HG03342 (cell line): ENCODE results near the gene CTSF.
"Not testable (repeated sequence)": the region's sequence is repeated elsewhere in the genome, so short reads cannot be mapped to it uniquely, and the experiment has no call there.

ENCODE experiments used
- ATAC-seq: cut with Tn5 transposase; IDR thresholded peaks from one replicate; pipeline ENCODE4 v1.9.1; 2021; ENCODE audit warnings: mild to moderate bottlenecking, moderate library complexity; ENCODE audit not compliant: unreplicated experiment

CTSF gene

DNA sequence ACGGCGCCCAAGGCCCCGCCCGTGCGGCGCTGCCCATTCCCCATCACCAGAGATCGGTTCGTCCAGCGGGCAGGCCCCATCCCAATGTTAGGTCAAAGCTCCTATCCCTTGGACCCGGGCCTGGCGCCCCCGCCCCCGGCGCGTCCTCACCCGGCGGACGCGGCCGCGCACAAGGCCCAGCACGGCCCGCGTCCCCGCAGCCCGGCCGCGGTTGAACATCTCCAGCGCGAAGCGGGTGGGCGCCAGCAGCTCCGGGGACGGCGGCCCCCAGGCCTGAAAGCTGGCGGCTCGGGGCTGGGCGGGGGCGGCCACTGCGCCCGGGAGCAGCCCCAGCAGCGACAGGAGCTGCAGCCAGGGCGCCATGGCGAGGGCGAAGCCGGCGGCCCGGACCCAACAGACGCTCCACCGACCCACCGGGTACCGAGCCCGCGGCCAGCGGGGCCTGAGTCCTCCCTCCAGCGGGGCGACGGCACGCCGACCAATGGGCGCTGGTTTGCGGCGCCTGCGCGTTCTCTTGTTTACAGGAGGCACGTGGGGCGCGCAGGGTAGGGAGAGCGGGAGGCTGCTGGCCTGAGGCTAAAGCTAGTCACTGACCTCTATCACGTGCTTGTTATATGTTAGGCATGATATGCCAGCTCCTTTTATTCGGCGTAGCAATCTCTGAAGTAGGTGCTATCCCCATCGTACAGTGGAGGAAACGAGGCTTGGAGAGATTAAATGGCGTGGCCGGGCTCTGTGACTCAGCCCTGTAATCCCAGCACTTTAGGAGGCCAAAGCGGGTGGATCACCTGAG, at the start of gene CTSF:
TSS of gene CTSF (minus strand) at position 483 of the 793 bp plus-strand sequence. CDS start at position 363, 120 bp downstream.
- ATAC-seq = no peak

GRCh38 chr11:66617155-66617834, 48.9 kb upstream of the CTSF start:
- ATAC-seq = no peak

GRCh38 chr11:66616379-66617154, 48.2 kb upstream of the CTSF start, which contains the start of gene RBM14:
TSS of gene RBM14 (plus strand) at chr11:66616630. CDS start at chr11:66616721, 91 bp downstream.
- ATAC-seq = peak; percentile 84

DNA sequence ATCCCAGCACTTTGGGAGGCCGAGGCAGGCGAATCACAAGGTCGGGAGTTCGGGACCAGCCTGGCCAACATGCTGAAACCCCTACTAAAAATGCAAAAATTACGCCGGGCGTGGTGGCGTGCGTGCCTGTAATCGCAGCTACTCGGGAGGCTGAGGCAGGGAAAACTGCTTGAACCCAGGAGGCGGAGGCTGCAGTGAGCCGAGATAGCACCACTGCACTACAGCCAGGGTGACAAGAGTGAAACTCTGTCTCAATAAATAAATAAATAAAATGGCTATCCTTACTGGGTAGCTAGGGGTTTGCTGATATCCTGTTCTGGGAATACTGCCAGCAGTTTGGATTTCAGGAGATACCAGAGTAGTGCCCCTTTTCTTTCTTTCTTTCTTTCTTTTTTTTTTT, 45.7 kb upstream of the CTSF start:
- ATAC-seq = no peak

GRCh38 chr11:66612458-66612857, 44.1 kb upstream of the CTSF start:
- ATAC-seq = no peak

DNA sequence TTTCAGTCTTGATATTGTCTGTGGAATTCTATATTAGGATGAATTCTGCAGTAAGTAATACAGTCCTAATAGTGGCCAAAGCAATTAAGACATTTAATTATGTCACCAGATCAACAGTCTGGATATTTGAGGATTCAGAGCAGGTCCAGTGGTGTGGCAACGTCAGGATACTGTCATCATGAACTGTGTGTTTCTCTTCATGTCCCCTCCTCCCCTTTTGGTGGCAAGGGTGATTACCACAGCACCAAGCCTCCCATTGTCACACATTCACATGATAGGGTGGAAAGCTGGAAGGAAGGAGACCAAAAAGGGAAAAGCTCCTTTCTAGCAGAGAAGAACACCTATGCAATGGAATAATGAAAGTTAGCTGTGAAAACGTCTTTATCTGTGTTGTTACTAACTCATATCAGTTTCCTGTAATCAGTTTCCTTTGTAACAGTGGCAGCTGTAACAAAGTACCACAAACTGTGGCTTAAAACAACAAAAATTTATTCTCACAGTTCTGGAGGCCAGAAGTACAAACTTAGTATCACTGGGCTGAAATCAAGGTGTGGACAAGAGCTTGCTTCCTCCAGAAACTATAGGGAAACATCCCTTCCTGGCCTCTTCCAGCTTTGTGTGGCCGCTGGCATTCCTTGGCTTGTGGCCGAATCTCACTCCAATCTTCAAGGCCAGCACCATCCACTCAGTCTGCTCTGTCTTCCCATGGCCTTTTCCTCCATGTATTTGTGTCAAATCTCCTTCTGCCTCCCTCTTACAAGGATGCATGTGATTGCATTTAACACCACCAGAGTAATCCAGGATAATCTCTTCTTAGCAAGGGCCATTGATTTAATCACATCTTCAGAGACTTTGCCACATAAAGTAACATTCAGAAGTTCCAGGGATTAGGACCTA, 41.6 kb upstream of the CTSF start:
- ATAC-seq = no peak

- no peak for ATAC-seq
These were observed 38.9 kb upstream of the CTSF start for GRCh38 chr11:66607126-66607834.

GRCh38 chr11:66606608-66607007, 38.2 kb upstream of the CTSF start:
- not testable (repeated sequence) for ATAC-seq

DNA sequence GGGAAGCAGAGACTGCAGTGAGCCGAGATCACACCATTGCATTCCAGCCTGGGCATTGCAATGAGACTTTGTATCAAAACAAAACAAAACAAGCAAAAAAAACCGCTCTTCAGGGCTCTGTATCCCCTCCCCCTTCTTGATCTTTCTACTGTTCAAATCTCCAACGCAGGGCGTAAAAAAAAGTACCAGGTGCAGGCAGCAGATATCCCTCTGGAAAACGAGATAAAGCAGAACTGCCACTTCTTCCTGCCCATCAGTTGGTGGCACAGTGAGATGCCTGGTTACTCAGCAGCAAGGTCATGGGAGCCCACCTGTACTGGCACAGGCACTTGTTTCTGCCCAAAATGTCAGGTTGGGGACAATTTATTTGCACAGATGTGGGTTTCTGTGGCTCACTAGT, 35.7 kb upstream of the CTSF start:
- ATAC-seq = no peak

DNA sequence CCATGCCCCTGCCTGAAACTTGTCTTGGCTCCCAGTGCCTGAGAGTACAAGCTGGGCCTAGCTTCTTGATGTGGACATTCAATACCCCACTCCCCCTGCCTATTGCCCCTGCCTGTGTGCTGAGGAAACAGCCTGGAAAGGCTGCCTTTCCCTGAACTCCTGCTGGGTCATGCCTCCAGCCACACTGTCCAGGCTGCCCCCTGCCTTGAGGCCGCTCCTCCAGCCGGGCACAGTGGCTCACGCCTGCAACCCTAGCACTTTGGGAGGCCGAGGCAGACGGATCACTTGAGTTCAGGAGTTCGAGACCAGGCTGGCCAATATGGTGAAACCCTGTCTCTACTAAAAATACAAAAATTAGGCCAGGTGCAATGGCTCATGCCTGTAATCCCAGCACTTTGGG, 34.7 kb upstream of the CTSF start:
- no peak for ATAC-seq

DNA sequence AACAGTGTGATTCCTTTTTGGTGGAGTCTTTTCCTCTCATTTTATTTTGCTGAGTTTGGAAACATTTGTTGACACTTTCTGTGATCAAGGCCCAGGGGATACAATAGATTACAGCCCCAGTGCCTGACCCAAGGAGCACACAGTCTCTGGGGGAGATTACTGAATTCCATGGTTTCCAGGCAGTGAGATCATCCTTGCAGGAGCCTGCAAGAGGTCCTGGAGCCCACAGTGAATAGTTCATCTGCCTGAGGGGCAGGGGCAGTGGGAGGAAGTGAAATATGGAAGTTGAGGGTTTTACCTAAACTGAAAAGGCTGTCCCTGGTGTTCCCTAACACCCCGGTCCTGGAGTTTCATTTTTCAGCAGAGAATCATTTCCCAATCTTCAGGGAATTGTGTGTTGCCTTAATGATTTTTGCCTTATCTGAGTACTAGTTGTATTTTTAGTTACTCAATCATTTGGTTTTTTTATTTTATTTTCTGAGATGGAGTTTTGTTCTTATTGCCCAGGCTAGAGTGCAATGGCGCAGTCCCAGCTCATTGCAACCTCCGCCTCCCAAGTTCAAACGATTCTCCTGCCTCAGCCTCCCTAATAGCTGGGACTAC, 32.3 kb upstream of the CTSF start:
- ATAC-seq = no peak

DNA sequence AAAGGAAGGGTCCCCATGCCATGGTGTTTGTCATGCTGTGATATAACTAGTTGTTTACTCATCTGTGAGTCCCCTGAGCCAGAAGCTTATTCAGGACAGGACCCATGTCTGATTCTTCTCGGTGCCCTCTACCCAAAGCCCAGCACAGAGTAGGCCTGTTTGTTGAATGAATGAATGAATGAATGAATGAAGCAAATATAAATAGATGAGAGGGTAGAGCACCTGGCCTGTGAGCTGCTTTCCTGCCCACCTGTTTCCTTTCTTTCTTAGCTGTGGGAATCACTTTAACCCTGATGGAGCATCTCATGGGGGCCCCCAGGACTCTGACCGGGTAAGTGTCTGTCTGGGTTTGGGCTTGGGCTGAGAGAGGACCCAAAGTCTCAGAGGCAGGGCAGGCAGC, 31.8 kb upstream of the CTSF start:
- ATAC-seq = no peak

DNA sequence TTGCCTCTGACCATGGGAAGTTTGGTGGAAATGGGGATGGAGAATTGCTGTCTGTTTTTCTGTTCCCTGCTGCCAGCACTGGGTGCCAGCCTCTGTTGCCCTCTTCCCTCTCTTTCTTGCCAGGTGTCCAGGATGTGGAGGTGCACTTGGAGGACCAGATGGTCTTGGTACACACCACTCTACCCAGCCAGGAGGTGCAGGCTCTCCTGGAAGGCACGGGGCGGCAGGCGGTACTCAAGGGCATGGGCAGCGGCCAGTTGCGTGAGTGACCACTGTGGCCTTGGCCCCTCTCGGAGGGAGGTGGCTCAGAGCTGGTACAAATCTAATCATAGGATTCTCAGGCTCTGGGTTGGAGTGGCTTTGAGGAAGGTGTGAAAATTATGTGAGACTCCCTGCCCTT, 30.6 kb upstream of the CTSF start:
- no peak for ATAC-seq

DNA sequence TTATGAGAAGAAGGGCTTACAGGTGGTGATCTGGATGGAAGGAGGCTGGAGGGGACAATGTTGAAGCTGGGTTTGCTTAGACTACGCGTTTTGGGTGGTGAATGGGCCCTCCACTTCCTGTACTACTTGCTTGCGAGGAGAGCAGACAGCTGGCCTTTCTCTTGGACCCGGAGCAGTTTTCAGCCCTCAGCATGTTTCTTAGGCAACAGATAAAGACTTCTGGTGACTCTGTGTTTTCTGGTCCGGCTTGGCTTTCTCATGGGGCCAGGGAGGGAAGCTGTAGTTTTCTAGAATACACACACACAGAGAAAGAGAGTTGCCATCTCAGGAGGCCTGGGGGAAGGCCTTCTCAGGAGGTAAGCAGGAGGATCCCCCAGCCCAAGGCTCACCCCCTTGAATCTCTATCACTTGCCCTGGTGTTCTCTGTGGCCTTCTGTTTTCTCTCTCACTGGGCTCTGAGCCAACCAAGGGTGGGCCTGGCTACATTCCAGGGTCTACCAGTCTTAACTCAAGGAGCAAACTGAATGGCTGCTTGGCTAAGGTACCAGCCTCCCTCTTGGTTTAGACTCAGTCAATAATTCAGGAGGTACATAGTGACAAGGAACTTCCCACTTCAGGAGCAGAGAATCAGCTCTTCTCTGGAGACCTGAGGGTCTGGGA, 27.0 kb upstream of the CTSF start:
- ATAC-seq = no peak

- no peak for ATAC-seq
These were observed 25.2 kb upstream of the CTSF start for GRCh38 chr11:66593650-66594049.

DNA sequence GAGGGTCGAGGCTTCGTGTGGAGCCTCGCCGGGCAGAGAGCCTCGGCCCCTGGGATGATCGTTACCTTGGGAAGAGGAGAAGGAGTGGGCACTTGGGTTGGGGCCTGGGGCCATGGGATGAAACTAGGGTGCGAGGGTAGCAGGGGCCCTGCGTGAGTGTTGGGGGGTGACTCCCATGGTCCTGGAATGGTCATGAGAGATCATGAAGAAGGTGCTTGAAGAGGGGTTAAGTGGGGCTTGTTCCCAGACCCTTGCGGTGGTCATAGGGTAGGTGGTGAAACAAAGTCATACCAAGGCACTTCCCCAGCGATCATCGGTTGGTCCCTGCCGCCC, 24.9 kb upstream of the CTSF start:
- no peak for ATAC-seq

GRCh38 chr11:66592457-66593302, 24.3 kb upstream of the CTSF start, which contains the start of the genes CCDC87 and CCS:
TSS of gene CCDC87 (minus strand) at chr11:66593063. CDS start at chr11:66593015, 48 bp downstream.
TSS of gene CCS (plus strand) at chr11:66593185. CDS start at chr11:66593262, 77 bp downstream.
- peak; percentile 92 for ATAC-seq

GRCh38 chr11:66591175-66591574, 22.8 kb upstream of the CTSF start:
- ATAC-seq = no peak
